ENCODE measurements around the gene SLC6A1.

- TF ChIP-seq CTCF (IDR thresholded peaks at IDR 0.05) (no peak), POLR2A (IDR thresholded peaks at IDR 0.05) (no peak)
These were observed 44.8 kb downstream of the SLC6A1 start for GRCh38 chr3:11037241-11037873.
